Body of pancreas (tissue), 4 donors: ENCODE data around the gene SIRPA.

Experiments used
- CTCF ChIP-seq, 7 experiments: fragments of 450-650 bp in 4 of 7; fragments of 200-600 bp in 3 of 7; sonication (generic) in 3 of 7; IDR thresholded peaks; one replicate each; pipeline ENCODE4 v1.5.1; 2016 to 2019; ENCODE audit warnings: antibody characterized with exemption in 7 of 7
- POLR2A ChIP-seq, 3 donors: fragments of 450-650 bp; IDR thresholded peaks; one replicate each; pipeline ENCODE4 v1.6.1; 2016; ENCODE audit warnings: antibody characterized with exemption in 3 of 3, mild to moderate bottlenecking in 2 of 3

DNA sequence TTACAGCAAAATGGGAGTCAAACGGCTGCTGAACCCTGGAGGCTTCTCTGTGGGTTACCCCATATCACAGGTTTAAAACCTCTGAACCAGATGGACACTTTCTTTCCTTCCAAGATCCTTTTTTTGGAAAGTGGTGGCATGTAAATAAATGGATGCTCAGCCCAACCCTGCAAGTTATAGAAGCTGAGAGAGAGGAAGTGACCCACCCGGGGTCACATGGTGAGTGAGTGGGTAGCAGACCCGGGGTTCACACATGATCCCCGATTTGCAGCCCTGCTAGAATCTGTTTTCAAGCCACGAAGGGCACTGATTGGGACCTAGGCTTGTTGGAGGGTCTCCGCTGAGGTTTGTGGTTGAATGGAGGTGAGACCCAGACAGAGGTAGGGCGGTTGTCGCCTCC lies 32.0 kb downstream of the SIRPA start:
- TF ChIP-seq CTCF (IDR thresholded peaks at IDR 0.05) (no peak), POLR2A (IDR thresholded peaks at IDR 0.05) (no peak)
